Transverse colon (tissue), 4 donors: ENCODE data around the gene PLXNC1. TPM values are rescaled to one million over a fixed set of nuclear protein-coding genes. Genes with fewer than 3 reads are reported as not detected.

Experiments
- DNase-seq: peaks from one replicate; pipeline ENCODE4 v3.0.0-alpha.2; 2019
- H3K27ac ChIP-seq, 4 donors: fragments of 200-600 bp; sonication (generic); 2 replicates each; pipeline ENCODE4 v1.5.1; 2016 to 2018; ENCODE audit warnings: inconsistent platforms in 4 of 4
- H3K27me3 ChIP-seq: fragments of 200-600 bp; sonication (generic); 2 replicates; pipeline ENCODE4 v1.5.1; 2017; ENCODE audit warnings: inconsistent platforms
- H3K36me3 ChIP-seq, 4 donors: fragments of 200-600 bp; sonication (generic); 2 replicates each; pipeline ENCODE4 v1.5.1; 2017 to 2019; ENCODE audit warnings: inconsistent platforms in 4 of 4
- H3K4me1 ChIP-seq, 4 donors: fragments of 200-600 bp; sonication (generic); 2 replicates each; pipeline ENCODE4 v1.5.1; 2017 to 2020; ENCODE audit warnings: inconsistent platforms in 4 of 4
- H3K4me3 ChIP-seq, 4 donors: fragments of 200-600 bp; sonication (generic); 1 replicate in 1 of 4; 2 replicates in 3 of 4; pipeline versions ENCODE4 v1.5.1 to v1.6.1; 2017 to 2019; ENCODE audit warnings: inconsistent platforms in 4 of 4
- H3K9me3 ChIP-seq, 2 donors: fragments of 200-600 bp; sonication (generic); 2 replicates each; pipeline ENCODE4 v1.5.1; 2017 to 2019; ENCODE audit warnings: inconsistent platforms in 2 of 2
- CTCF ChIP-seq, 5 experiments: fragments of 200-600 bp in 3 of 5; fragments of 450-650 bp in 2 of 5; sonication (generic) in 3 of 5; IDR thresholded peaks; 1 replicate in 2 of 5; 2 replicates in 3 of 5; pipeline ENCODE4 v1.5.1; 2016 to 2017; ENCODE audit warnings: antibody characterized with exemption in 5 of 5, inconsistent platforms in 3 of 5, mild to moderate bottlenecking in 2 of 5, moderate library complexity in 1 of 5
- EP300 ChIP-seq: sonication (generic); formaldehyde crosslinking; IDR thresholded peaks from one replicate; pipeline ENCODE4 v1.6.1; 2017; ENCODE audit warnings: antibody characterized with exemption, low read depth
- POLR2A ChIP-seq: fragments of 450-650 bp; IDR thresholded peaks from one replicate; pipeline ENCODE4 v1.6.1; 2016; ENCODE audit warnings: antibody characterized with exemption, mild to moderate bottlenecking, moderate library complexity
- POLR2AphosphoS5 ChIP-seq, 3 donors: sonication (generic); formaldehyde crosslinking; IDR thresholded peaks; one replicate each; pipeline ENCODE4 v1.6.1; 2016; ENCODE audit warnings: antibody characterized with exemption in 3 of 3
- WGBS, 2 donors: methylation state at CpG; one replicate each; pipeline ENCODE4 v1.1.5; 2018; ENCODE audit warnings: low coverage in 1 of 2; 5-methylcytosine and 5-hydroxymethylcytosine counted together
- in situ Hi-C, 4 donors: fragments of 200-750 bp; cut with MboI; loops; one replicate each; pipeline versions ENCODE4 v1.15.0 to v1.15.1; 2017; ENCODE audit warnings: low sequenced_read_pairs in 3 of 4, low pct_ligation_motif_present in 1 of 4, low pct_unique_long_range_greater_than_20kb in 1 of 4
- intact Hi-C: fragments of 100-400 bp; cut with DNase I; formaldehyde crosslinking; loops from one replicate; pipeline ENCODE4 v1.15.1; 2023; ENCODE audit warnings: low total_unique reads
- total RNA-seq, 4 donors: library from RNA; depleted of rRNA; stranded (reverse); fragments of >200 nt; gene quantifications; one replicate each; pipeline ENCODE4 v1.1.0, GENCODE V29; 2016

The PLXNC1 gene
- total RNA-seq, 4 donors from 2014 or later, result 3.3 to 12.7 (median 6.8) TPM

DNA sequence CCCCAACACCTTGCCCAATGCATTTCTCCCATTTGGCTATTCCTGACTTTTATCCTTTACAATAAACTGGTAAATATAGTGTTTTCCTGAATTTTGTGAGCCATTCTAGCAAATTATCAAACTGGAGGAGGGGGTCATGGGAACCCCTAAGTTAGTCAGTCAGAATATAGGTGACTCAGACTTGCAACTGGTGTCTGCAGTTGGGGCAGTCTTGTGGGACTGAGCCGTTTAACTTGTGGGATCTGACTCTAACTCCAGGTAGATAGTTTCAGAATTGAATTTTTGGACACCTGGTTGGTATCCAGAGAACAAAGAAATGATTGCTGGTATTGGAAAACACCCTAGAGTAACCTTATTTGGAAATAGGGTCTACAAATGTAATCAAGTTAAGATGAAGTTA lies 177.9 kb downstream of the PLXNC1 start:
- WGBS, 2 donors, result 95 to 100% methylated on average over 1 of the region's 1 CpG
- Histone ChIP-seq H3K27me3 (no peaks in the 10 kb centered on the region), H3K4me1 (no peaks in the 10 kb centered on the region), H3K4me3 (no peak overlapping the region), H3K27ac (no peak overlapping the region), H3K36me3 (peaks cover 0 to 27% (median 2%) of the 10 kb centered on the region in 4 donors), H3K9me3 (peaks cover 0 to under 1% of the 10 kb centered on the region in 2 donors)
- DNase-seq, result no peak
- TF ChIP-seq CTCF (IDR thresholded peaks at IDR 0.05) (no peak), POLR2A (no peak), POLR2AphosphoS5 (IDR thresholded peaks at IDR 0.05) (no peak), EP300 (no peak)
- intact Hi-C loops, result no loop called here
- in situ Hi-C loops, result no loop called here

DNA sequence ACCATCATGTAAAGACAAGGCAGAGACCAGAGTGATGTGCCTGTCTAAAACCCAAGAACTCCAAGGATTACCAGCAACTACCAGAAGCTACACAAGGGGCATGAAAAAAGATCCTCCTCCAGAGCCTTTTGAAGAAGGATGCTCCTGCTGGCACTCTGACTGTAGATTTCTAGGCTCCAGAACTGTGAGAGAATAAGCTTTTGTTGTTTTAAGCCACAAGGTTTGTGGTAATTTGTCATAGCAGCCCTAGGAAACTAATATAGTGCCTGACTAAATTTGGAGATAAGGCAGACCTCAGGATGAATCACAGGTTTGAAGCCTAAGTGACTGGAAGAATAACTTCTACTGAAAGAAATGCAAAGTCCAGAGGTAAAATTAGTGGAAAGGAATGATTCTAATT lies 178.3 kb downstream of the PLXNC1 start:
- no peak overlapping the region for H3K27ac ChIP-seq
- no peak for TF ChIP-seq POLR2AphosphoS5 (IDR thresholded peaks at IDR 0.05)
- intact Hi-C loops, result no loop called here
- DNase-seq, result no peak
- peaks cover 0 to 24% (median 2%) of the 10 kb centered on the region in 4 donors for H3K36me3 ChIP-seq
- no peaks in the 10 kb centered on the region for H3K4me1 ChIP-seq
- in situ Hi-C loops, result no loop called here
- H3K4me3 ChIP-seq, result no peak overlapping the region
- no peaks in the 10 kb centered on the region for H3K27me3 ChIP-seq
- H3K9me3 ChIP-seq, result no peaks in the 10 kb centered on the region

- H3K4me3 ChIP-seq, result no peak overlapping the region
- H3K27me3 ChIP-seq, result no peaks in the 10 kb centered on the region
- H3K4me1 ChIP-seq, result no peaks in the 10 kb centered on the region
- no peaks in the 10 kb centered on the region for H3K9me3 ChIP-seq
- no peak overlapping the region for H3K27ac ChIP-seq
- in situ Hi-C loops (no loop called here), intact Hi-C loops (no loop called here)
- no peak for DNase-seq
- TF ChIP-seq POLR2AphosphoS5 (IDR thresholded peaks at IDR 0.05), result no peak
- TF ChIP-seq POLR2A, result no peak
- TF ChIP-seq EP300, result no peak
- TF ChIP-seq CTCF (IDR thresholded peaks at IDR 0.05), result no peak
- peaks cover 0 to 13% (median 0%) of the 10 kb centered on the region in 4 donors for H3K36me3 ChIP-seq
- WGBS, 2 donors, result 67 to 98% methylated on average over 1 of the region's 1 CpG
Measured at GRCh38 chr12:94327809-94328208, 179.4 kb downstream of the PLXNC1 start.

DNA sequence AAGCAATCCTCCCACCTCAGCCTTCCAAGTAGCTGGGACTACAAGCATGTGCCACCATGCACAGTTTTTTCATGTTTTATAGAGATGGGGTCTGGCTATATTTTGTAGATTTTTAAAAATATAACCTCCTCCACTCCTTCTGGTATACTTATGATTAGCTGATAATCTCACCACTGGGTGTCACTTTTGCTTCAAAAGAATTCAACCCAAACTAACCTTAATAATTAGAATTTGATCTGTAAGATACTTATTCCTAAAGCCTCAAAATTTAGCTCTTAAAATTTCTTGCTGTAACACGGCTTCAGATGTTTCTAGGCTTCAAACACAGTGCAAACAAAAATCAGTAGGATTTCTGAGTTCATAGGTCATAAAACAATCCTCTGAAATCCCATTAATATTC lies 181.0 kb downstream of the PLXNC1 start:
- in situ Hi-C loops (no loop called here), intact Hi-C loops (no loop called here)
- 89 to 92% methylated on average over 1 of the region's 1 CpG for WGBS, 2 donors
- no peaks in the 10 kb centered on the region for H3K4me1 ChIP-seq
- H3K27ac ChIP-seq, result no peak overlapping the region
- TF ChIP-seq POLR2A, result no peak
- no peak for TF ChIP-seq POLR2AphosphoS5 (IDR thresholded peaks at IDR 0.05)
- TF ChIP-seq EP300, result no peak
- TF ChIP-seq CTCF (IDR thresholded peaks at IDR 0.05), result no peak
- no peaks in the 10 kb centered on the region for H3K27me3 ChIP-seq
- H3K36me3 ChIP-seq, result no peaks in the 10 kb centered on the region
- DNase-seq, result no peak
- no peaks in the 10 kb centered on the region for H3K9me3 ChIP-seq
- H3K4me3 ChIP-seq, result no peak overlapping the region

- DNase-seq, result no peak
- Histone ChIP-seq H3K27ac (no peak overlapping the region), H3K36me3 (no peaks in the 10 kb centered on the region), H3K9me3 (no peaks in the 10 kb centered on the region), H3K4me3 (no peak overlapping the region), H3K27me3 (no peaks in the 10 kb centered on the region), H3K4me1 (no peaks in the 10 kb centered on the region)
- intact Hi-C loops (no loop called here), in situ Hi-C loops (no loop called here)
- WGBS, 2 donors, result 86 to 96% methylated on average over 3 of the region's 3 CpGs
- no peak for TF ChIP-seq POLR2AphosphoS5 (IDR thresholded peaks at IDR 0.05)
- no peak for TF ChIP-seq EP300
- TF ChIP-seq POLR2A, result no peak
- TF ChIP-seq CTCF (IDR thresholded peaks at IDR 0.05), result no peak
Measured at GRCh38 chr12:94333396-94333795, 185.0 kb downstream of the PLXNC1 start.
